Activated CD4-positive, alpha-beta T cell treated with anti-CD3 and anti-CD28 coated beads, Interleukin-2, amount 50 U/mL, for 1 hour (primary cell): ENCODE measurements around the gene C16orf92.

Experiments
- DNase-seq: peaks from one replicate; pipeline ENCODE4 v3.0.0-alpha.2; 2020

Gene C16orf92, protein sequence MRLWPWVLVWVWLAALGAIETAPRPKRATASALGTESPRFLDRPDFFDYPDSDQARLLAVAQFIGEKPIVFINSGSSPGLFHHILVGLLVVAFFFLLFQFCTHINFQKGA

GRCh38 chr16:30022887-30023286 lies at the start of gene C16orf92:
C16orf92 (plus strand) TSS chr16:30023198; CDS start chr16:30023341, 143 bp downstream.
- no peak for DNase-seq

DNA sequence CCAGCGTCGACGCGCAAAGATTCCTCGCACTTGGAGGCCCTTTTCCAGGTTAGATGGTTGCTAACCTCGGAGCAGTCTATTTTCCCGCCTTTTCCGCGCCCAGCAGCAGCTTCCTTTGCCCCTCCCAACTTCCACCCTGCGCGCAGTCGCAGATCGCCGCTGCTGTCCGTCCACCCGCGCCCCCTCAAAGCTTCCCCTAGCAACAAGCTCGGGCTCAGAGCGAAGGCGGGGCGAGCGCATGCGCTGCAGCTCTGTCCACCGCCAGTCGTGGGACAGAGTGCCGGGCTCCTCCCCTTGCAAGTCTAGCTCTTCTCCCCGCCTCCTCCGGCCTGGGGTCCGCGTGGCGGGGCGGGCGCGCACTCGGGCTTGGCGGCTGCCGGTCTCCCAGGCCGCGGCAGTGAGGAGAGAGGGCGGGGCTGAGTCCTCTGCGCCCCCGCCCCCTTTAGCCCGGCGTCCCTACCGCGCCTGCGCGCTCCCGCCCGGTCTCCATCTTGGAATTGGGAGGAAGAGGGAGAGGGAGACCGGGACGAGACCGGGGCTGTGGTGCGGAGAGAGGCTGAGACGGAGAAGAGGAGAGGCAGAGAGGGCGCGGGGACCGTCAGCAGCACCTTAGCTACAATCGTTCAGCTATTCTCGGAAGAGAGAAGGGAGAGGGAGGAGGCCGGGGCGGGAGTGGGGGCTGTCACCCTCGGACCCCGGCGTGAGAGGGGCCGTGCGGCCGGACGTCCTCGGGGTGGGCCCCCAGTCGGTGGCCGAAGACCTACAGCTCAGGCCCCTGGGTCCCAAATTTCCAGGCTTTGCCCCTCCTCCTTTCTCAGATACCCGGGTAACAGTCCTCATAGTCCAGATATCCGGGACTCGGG lies 49.4 kb upstream of the C16orf92 start, which contains the start of gene TAOK2:
Gene TAOK2 (plus strand): TSS at position 485 of the 863 bp plus-strand sequence. CDS start 3,905 bp downstream, outside the sequence.
- peak; percentile 85 for DNase-seq

DNA sequence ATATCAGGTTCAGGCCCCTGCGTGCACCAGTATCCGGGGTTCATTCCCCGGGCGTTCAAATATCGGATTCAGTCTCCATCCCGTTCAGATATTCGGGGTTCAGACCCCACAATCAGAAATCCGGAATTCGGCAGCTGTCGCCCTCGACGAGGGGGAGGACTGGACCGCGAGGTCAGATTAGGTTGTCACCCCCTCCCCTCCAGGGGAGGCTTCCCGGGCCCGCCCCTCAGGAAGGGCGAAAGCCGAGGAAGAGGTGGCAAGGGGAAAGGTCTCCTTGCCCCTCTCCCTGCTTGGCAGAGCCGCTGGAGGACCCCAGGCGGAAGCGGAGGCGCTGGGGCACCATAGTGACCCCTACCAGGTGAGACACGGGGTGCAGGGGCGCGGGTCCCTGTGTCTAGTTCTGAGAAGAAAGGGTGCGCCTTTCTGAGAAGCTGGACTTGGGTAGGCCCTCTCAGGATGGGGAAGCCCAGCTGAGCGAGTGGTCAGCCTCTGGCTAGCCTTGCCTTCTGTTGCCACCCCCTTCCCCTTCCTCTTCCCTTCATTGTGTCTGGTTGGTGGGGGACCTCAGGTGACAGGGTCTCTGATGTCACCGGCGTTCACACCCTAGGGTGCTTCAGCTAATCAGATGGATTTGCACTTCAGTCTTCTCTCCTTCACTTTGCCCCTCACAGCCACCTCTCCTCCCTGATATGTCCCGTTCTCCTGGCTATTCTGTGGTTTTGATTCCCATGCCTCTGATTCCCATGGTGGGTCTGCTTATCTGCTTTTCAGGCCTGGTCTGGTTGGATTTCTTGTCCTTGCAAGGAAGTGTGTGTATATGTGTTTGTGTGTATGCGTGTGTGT lies 48.5 kb upstream of the C16orf92 start:
- DNase-seq: no peak

GRCh38 chr16:29975134-29975538 lies 47.9 kb upstream of the C16orf92 start:
- DNase-seq: no peak

- no peak for DNase-seq
Observed at GRCh38 chr16:29975811-29976511, 47.0 kb upstream of the C16orf92 start.

- no peak for DNase-seq
Observed at GRCh38 chr16:29977063-29977825, 45.8 kb upstream of the C16orf92 start.

DNA sequence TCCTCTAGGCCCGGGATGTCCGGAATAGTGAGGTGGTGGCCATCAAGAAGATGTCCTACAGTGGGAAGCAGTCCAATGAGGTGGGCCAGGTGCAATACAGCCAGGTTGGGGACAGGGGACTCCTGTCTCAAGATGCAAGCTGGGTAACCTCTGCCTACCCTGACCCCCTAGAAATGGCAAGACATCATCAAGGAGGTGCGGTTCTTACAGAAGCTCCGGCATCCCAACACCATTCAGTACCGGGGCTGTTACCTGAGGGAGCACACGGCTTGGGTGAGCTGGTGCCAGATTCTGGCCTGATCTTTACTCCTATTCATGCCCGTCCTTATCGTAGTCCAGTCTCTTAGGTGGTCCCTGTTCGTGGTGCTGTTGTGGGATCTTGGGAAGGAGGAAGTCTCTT lies 44.9 kb upstream of the C16orf92 start:
- DNase-seq: no peak

DNA sequence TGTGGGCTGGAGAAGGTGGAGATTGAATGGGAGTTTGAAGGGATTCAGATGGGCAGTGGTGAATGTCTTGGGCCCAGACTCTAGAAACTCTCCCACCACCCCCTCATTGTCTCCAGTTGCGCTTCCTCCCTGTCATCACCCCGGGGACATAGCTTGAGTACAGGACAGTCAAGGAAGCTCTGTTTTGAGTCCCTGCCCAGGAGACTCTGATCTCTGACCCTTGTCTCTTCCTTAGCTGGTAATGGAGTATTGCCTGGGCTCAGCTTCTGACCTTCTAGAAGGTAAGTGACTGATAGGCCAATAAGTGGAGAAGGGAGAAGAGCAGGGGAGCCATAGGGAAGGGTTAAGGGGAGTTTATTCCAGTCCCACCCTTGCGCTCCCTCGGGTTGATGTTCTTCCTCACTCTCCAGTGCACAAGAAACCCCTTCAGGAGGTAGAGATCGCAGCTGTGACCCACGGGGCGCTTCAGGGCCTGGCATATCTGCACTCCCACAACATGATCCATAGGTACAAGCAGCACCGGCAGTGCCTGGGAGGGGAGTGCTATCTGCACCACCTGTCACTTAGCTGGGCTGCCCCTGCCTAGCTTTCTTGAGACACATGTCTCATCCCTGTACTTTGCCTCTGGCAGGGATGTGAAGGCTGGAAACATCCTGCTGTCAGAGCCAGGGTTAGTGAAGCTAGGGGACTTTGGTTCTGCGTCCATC lies 44.3 kb upstream of the C16orf92 start:
- DNase-seq: no peak

GRCh38 chr16:29982560-29983419 lies 40.2 kb upstream of the C16orf92 start:
- DNase-seq: no peak

DNA sequence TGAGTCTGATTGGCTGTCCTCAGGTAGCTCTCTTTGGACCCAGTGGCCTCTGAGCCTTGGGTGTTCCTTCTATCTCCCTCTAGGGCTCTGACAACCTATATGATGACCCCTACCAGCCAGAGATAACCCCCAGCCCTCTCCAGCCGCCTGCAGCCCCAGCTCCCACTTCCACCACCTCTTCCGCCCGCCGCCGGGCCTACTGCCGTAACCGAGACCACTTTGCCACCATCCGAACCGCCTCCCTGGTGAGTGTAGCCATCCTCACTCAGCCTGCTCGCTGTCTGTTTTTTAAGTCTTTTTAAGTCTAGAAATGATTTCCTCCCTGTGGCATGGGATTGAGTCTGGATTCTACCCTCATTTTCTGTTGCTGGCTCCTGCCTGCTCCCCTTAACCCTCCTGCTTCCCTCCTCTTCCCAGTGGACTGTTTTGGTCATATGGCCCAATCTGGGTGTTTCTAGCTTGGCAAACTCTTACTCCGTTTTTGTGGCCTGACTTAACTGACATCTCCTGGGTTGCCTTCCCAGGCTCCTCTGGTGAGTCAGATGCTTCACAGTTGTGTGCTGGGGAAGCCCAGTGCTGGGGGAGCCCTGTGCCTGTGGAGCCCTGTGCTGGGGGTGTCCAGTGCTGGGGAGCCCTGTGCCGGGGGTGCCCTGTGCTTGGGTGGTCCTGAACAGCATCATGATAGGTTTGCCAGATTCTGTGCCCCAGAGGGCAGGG lies 39.4 kb upstream of the C16orf92 start:
- no peak for DNase-seq

DNA sequence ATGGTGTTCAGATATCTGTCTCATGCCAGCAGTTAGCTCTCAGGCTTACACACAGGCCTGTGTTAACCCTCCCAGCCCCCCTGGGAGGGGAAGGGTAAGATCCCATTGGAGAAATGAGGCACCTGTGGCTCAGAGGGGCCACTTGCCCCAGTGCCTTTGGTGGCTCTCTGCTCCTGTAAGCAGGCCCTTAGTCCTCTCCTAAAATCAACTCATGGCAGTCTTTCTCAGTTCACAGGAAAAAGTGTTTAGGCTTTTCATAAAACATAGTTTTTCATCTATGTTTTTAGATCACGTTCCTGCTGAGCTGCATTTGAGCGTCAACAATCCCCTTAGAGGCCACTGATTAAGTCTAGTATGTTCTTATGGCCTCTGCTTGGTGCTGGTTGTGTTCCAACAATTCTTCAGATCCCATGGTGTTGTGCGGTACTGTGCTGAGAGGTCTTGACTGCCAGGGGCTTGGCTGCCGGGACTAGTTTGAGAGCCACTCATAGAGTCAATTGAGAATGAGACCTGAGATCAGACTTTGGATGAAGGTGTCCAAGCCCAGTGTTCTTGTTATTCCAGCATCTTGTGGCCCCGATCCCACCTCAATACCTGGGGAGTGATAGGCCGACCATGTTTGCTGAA lies 38.7 kb upstream of the C16orf92 start:
- no peak for DNase-seq

DNA sequence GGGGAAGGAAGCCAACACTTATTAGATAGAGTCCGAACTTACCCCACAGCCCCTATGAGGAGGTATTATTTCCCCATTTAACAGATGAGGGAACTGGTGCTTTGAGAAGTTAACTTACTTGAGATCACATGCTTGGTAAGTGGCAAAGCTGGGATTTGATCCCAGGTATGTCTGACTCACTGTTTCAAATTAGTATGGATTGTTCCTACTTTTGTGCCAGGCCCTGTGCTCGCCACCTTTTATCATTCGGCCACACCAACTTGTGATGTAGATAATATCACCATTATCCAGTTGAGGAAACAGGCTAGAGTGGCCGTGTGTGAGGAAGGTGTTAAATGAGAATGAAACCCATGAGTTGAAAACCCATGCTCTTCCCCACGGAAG lies 38.2 kb upstream of the C16orf92 start:
- no peak for DNase-seq

DNA sequence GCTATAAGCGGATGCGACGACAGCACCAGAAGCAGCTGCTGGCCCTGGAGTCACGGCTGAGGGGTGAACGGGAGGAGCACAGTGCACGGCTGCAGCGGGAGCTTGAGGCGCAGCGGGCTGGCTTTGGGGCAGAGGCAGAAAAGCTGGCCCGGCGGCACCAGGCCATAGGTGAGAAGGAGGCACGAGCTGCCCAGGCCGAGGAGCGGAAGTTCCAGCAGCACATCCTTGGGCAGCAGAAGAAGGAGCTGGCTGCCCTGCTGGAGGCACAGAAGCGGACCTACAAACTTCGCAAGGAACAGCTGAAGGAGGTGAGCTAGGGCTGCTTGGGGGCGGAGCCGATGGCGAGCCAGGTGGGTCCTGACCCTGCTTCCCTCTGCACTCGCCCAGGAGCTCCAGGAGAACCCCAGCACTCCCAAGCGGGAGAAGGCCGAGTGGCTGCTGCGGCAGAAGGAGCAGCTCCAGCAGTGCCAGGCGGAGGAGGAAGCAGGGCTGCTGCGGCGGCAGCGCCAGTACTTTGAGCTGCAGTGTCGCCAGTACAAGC lies 37.7 kb upstream of the C16orf92 start:
- no peak for DNase-seq

DNA sequence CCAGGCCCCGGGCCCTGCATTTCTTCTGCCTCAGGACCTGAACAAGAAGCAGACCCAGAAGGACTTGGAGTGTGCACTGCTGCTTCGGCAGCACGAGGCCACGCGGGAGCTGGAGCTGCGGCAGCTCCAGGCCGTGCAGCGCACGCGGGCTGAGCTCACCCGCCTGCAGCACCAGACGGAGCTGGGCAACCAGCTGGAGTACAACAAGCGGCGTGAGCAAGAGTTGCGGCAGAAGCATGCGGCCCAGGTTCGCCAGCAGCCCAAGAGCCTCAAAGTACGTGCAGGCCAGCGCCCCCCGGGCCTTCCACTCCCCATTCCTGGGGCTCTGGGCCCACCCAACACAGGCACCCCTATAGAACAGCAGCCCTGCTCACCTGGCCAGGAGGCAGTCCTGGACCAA lies 36.8 kb upstream of the C16orf92 start:
- no peak for DNase-seq

DNA sequence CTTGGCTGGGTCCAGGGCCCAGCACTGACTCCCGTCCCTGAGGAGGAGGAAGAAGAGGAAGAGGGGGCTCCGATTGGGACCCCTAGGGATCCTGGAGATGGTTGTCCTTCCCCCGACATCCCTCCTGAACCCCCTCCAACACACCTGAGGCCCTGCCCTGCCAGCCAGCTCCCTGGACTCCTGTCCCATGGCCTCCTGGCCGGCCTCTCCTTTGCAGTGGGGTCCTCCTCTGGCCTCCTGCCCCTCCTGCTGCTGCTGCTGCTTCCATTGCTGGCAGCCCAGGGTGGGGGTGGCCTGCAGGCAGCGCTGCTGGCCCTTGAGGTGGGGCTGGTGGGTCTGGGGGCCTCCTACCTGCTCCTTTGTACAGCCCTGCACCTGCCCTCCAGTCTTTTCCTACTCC lies 36.1 kb upstream of the C16orf92 start:
- DNase-seq: no peak

DNA sequence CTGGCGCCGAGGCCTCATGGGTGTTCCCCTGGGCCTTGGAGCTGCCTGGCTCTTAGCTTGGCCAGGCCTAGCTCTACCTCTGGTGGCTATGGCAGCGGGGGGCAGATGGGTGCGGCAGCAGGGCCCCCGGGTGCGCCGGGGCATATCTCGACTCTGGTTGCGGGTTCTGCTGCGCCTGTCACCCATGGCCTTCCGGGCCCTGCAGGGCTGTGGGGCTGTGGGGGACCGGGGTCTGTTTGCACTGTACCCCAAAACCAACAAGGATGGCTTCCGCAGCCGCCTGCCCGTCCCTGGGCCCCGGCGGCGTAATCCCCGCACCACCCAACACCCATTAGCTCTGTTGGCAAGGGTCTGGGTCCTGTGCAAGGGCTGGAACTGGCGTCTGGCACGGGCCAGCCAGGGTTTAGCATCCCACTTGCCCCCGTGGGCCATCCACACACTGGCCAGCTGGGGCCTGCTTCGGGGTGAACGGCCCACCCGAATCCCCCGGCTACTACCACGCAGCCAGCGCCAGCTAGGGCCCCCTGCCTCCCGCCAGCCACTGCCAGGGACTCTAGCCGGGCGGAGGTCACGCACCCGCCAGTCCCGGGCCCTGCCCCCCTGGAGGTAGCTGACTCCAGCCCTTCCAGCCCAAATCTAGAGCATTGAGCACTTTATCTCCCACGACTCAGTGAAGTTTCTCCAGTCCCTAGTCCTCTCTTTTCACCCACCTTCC lies 35.5 kb upstream of the C16orf92 start:
- DNase-seq: no peak

GRCh38 chr16:29988346-29989075 lies 34.5 kb upstream of the C16orf92 start:
- no peak for DNase-seq
